HEK293 (cell line): ENCODE results near the gene VEZF1.

Experiments used
- HOXA7 ChIP-seq: sonication (generic); formaldehyde crosslinking; IDR thresholded peaks from 2 replicates; pipeline ENCODE4 v1.8.1; 2022; ENCODE audit warnings: missing genetic modification reagents, borderline replicate concordance
- ZNF335 ChIP-seq: fragments of 450-650 bp; formaldehyde crosslinking; conservative IDR thresholded peaks from 2 replicates; pipeline ENCODE4 v1.5.1; 2016; ENCODE audit warnings: missing biosample characterization, missing genetic modification characterization
- ZNF830 ChIP-seq: fragments of 450-650 bp; IDR thresholded peaks from 2 replicates; pipeline ENCODE4 v1.5.0; 2018; ENCODE audit warnings: missing biosample characterization, missing genetic modification characterization, low read depth, mild to moderate bottlenecking, moderate library complexity
- TF ChIP-seq, protein P1 (sequence below): fragments of 450-650 bp; IDR thresholded peaks from 2 replicates; pipeline ENCODE4 v1.5.1; 2018; ENCODE audit warnings: missing biosample characterization, mild to moderate bottlenecking, missing genetic modification characterization
- TF ChIP-seq, protein P2 (sequence below): fragments of 450-650 bp; formaldehyde crosslinking; IDR thresholded peaks from 2 replicates; pipeline ENCODE4 v1.5.1; 2016; ENCODE audit warnings: missing biosample characterization, missing genetic modification characterization
- TF ChIP-seq, protein P3 (sequence below): fragments of 450-650 bp; formaldehyde crosslinking; IDR thresholded peaks from 2 replicates; pipeline ENCODE4 v1.5.1; 2016; ENCODE audit warnings: missing biosample characterization, missing genetic modification characterization
- TF ChIP-seq, protein P4 (sequence below): fragments of 450-650 bp; formaldehyde crosslinking; IDR thresholded peaks from 2 replicates; pipeline ENCODE4 v1.5.1; 2016; ENCODE audit warnings: missing biosample characterization, missing genetic modification characterization

DNA sequence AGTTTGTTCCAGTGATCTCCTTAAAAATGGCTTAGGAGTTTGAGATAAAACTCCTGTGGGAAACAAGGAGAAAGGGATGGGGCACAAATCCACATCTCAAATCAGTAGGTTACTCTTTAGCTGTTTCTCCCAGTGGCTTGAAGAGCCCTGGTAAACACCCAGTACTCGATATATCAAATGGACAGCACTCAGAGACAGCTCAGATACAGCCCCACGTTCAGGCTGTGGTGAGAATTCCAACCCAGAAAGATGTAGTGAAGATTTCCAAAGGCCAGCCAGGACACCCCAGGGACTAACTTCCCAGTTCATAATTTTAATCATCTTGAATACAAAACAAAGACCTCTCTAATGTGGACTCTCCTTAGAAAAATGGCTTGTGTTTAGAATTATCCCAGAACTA is 6.4 kb upstream of the VEZF1 start:
- TF ChIP-seq, protein P1, sequence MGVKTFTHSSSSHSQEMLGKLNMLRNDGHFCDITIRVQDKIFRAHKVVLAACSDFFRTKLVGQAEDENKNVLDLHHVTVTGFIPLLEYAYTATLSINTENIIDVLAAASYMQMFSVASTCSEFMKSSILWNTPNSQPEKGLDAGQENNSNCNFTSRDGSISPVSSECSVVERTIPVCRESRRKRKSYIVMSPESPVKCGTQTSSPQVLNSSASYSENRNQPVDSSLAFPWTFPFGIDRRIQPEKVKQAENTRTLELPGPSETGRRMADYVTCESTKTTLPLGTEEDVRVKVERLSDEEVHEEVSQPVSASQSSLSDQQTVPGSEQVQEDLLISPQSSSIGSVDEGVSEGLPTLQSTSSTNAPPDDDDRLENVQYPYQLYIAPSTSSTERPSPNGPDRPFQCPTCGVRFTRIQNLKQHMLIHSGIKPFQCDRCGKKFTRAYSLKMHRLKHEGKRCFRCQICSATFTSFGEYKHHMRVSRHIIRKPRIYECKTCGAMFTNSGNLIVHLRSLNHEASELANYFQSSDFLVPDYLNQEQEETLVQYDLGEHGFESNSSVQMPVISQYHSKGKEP (tag by site-specific recombination), result no peak
- TF ChIP-seq ZNF830 (tag by site-specific recombination) (no peak), HOXA7 (CRISPR knock-in tag) (no peak), ZNF335 (no peak)
- TF ChIP-seq, protein P2, sequence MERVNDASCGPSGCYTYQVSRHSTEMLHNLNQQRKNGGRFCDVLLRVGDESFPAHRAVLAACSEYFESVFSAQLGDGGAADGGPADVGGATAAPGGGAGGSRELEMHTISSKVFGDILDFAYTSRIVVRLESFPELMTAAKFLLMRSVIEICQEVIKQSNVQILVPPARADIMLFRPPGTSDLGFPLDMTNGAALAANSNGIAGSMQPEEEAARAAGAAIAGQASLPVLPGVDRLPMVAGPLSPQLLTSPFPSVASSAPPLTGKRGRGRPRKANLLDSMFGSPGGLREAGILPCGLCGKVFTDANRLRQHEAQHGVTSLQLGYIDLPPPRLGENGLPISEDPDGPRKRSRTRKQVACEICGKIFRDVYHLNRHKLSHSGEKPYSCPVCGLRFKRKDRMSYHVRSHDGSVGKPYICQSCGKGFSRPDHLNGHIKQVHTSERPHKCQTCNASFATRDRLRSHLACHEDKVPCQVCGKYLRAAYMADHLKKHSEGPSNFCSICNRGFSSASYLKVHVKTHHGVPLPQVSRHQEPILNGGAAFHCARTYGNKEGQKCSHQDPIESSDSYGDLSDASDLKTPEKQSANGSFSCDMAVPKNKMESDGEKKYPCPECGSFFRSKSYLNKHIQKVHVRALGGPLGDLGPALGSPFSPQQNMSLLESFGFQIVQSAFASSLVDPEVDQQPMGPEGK (tag by site-specific recombination), result no peak
- TF ChIP-seq, protein P3, sequence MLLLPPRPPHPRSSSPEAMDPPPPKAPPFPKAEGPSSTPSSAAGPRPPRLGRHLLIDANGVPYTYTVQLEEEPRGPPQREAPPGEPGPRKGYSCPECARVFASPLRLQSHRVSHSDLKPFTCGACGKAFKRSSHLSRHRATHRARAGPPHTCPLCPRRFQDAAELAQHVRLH (tag by site-specific recombination), result no peak
- TF ChIP-seq, protein P4, sequence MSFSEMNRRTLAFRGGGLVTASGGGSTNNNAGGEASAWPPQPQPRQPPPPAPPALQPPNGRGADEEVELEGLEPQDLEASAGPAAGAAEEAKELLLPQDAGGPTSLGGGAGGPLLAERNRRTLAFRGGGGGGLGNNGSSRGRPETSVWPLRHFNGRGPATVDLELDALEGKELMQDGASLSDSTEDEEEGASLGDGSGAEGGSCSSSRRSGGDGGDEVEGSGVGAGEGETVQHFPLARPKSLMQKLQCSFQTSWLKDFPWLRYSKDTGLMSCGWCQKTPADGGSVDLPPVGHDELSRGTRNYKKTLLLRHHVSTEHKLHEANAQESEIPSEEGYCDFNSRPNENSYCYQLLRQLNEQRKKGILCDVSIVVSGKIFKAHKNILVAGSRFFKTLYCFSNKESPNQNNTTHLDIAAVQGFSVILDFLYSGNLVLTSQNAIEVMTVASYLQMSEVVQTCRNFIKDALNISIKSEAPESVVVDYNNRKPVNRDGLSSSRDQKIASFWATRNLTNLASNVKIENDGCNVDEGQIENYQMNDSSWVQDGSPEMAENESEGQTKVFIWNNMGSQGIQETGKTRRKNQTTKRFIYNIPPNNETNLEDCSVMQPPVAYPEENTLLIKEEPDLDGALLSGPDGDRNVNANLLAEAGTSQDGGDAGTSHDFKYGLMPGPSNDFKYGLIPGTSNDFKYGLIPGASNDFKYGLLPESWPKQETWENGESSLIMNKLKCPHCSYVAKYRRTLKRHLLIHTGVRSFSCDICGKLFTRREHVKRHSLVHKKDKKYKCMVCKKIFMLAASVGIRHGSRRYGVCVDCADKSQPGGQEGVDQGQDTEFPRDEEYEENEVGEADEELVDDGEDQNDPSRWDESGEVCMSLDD, result no peak
